Gastroesophageal sphincter (tissue), 4 donors: Measurements from ENCODE around the gene KLF15. TPM values are rescaled to one million over a fixed set of nuclear protein-coding genes. Genes with fewer than 3 reads are reported as not detected.

Experiments
- ATAC-seq: fragments of 150-250 bp; one replicate; pipeline ENCODE4 v1.9.1; 2016; ENCODE audit warnings: mild to moderate bottlenecking, moderate library complexity
- H3K27ac ChIP-seq, 4 donors: fragments of 200-600 bp; sonication (generic) in 3 of 4; 1 replicate in 3 of 4; 2 replicates in 1 of 4; pipeline ENCODE4 v1.5.1; 2016 to 2019
- H3K27me3 ChIP-seq: fragments of 200-600 bp; sonication (generic); one replicate; pipeline ENCODE4 v1.5.1; 2019
- H3K36me3 ChIP-seq, 2 donors: fragments of 200-600 bp; sonication (generic); one replicate each; pipeline ENCODE4 v1.5.1; 2019; ENCODE audit warnings: control low read depth in 1 of 2
- H3K4me1 ChIP-seq, 3 donors: fragments of 200-600 bp; sonication (generic); 1 replicate in 2 of 3; 2 replicates in 1 of 3; pipeline ENCODE4 v1.5.1; 2016 to 2019; ENCODE audit warnings: control low read depth in 2 of 3
- H3K4me3 ChIP-seq, 2 donors: fragments of 200-600 bp; sonication (generic); one replicate each; pipeline ENCODE4 v1.5.1; 2019; ENCODE audit warnings: mild to moderate bottlenecking in 1 of 2, moderate library complexity in 1 of 2
- H3K9me3 ChIP-seq, 3 donors: fragments of 200-600 bp; sonication (generic); one replicate each; pipeline ENCODE4 v1.5.1; 2017 to 2019; ENCODE audit warnings: control low read depth in 2 of 3
- CTCF ChIP-seq, 4 experiments: fragments of 200-600 bp in 2 of 4; fragments of 450-650 bp in 2 of 4; sonication (generic) in 1 of 4; IDR thresholded peaks; one replicate each; pipeline ENCODE4 v1.5.1; 2017 to 2019; ENCODE audit warnings: antibody characterized with exemption in 4 of 4, mild to moderate bottlenecking in 2 of 4, moderate library complexity in 2 of 4
- EP300 ChIP-seq: sonication (generic); formaldehyde crosslinking; IDR thresholded peaks from one replicate; pipeline ENCODE4 v1.6.1; 2017; ENCODE audit warnings: antibody characterized with exemption, mild to moderate bottlenecking
- POLR2A ChIP-seq, 2 donors: fragments of 450-650 bp; IDR thresholded peaks; one replicate each; pipeline ENCODE4 v1.6.1; 2017; ENCODE audit warnings: antibody characterized with exemption in 2 of 2, mild to moderate bottlenecking in 2 of 2, moderate library complexity in 1 of 2
- POLR2AphosphoS5 ChIP-seq: sonication (generic); formaldehyde crosslinking; IDR thresholded peaks from one replicate; pipeline ENCODE4 v1.6.1; 2017; ENCODE audit warnings: antibody characterized with exemption
- WGBS, 2 donors: methylation state at CpG; one replicate each; pipeline ENCODE4 v1.1.5; 2018; ENCODE audit warnings: low coverage in 1 of 2; 5-methylcytosine and 5-hydroxymethylcytosine counted together
- total RNA-seq, 4 donors: library from RNA; depleted of rRNA; stranded (reverse); fragments of >200 nt; gene quantifications; one replicate each; pipeline ENCODE4 v1.1.0, GENCODE V29; 2016

Gene KLF15
- total RNA-seq, 4 donors from 2014 or later: 69.5 to 110 (median 94.0) TPM

DNA sequence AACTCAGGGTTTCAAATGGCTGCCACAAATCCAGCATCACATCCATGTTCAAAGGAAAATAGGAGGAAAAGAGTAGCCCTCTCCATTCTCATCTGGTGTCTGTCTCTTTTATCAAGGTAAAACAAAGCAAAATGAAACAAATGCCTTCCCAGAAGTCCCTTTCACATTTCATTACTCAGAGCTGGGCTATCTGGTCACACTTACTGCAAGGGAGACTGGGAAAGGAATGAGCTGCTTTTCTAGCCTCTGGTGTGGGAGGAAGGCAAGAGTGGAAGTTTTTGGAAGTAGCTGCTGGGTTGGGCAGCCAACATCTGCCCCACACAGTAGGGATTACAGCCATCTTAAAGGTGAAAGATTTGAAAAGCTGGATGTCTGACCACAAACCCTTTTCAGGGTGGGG, 51.8 kb downstream of the KLF15 start:
- TF ChIP-seq EP300 (no peak), CTCF (IDR thresholded peaks at IDR 0.05) (no peak), POLR2AphosphoS5 (no peak), POLR2A (IDR thresholded peaks at IDR 0.05) (no peak)
- Histone ChIP-seq H3K36me3 (no peaks in the 10 kb centered on the region), H3K4me3 (no peak overlapping the region), H3K27ac (no peak overlapping the region), H3K9me3 (peaks cover 0 to 4% (median 0%) of the 10 kb centered on the region in 3 donors), H3K4me1 (peaks cover 0 to 17% (median 0%) of the 10 kb centered on the region in 3 donors), H3K27me3 (no peaks in the 10 kb centered on the region)
- ATAC-seq: no peak

DNA sequence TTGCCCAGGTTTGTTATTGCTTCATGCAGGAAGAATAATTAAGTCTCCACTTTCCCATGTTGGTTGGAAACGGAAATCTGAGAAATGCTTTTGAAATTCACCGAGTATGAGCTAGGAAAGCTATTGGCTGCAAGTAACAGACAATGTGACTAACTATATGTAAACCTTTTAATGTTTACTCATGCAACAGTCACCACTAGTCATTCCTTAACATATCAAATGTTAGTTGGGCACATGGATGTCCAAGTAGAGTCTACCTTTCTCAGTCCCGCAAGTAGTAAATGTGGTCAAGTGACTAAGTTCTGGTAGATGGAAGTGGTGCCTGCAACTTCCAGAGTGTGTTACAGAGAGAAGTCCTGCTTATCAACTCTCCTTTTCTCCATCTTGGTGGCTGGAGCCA, 52.5 kb downstream of the KLF15 start:
- Histone ChIP-seq H3K27me3 (no peaks in the 10 kb centered on the region), H3K9me3 (peaks cover 0 to 4% (median 0%) of the 10 kb centered on the region in 3 donors), H3K4me1 (peaks cover 0 to 20% (median 0%) of the 10 kb centered on the region in 3 donors), H3K4me3 (no peak overlapping the region), H3K27ac (no peak overlapping the region), H3K36me3 (no peaks in the 10 kb centered on the region)
- 50 to 70% methylated on average over 3 of the region's 3 CpGs for WGBS, 2 donors
- TF ChIP-seq EP300: no peak
- TF ChIP-seq POLR2AphosphoS5: no peak
- no peak for TF ChIP-seq CTCF (IDR thresholded peaks at IDR 0.05)
- no peak for TF ChIP-seq POLR2A (IDR thresholded peaks at IDR 0.05)
- ATAC-seq: no peak

DNA sequence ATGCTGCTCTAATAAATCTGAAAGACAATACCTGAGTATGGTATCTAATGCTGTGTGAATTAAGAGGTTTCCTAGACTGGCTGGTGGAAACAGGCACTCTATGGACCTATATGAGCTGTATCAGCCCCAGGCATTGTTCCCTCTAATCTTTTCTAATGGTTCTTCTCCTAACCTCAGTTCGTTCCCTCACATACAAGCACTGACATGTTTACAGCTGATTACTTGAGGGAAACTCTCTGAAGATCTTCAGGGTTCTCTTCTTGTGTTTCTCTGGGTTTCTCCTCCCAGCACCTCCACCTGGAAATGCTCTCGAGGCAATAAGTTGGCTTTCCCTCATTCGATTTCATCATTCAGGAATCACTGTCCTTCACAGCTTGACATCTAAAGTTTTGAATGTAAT, 52.9 kb downstream of the KLF15 start:
- H3K27ac ChIP-seq: no peak overlapping the region
- TF ChIP-seq CTCF (IDR thresholded peaks at IDR 0.05): no peak
- no peak for TF ChIP-seq POLR2AphosphoS5
- TF ChIP-seq POLR2A (IDR thresholded peaks at IDR 0.05): no peak
- no peak for TF ChIP-seq EP300
- WGBS, 2 donors: 85 to 90% methylated on average over 3 of the region's 3 CpGs
- ATAC-seq: no peak
- H3K4me3 ChIP-seq: no peak overlapping the region
- H3K27me3 ChIP-seq: no peaks in the 10 kb centered on the region
- H3K36me3 ChIP-seq: no peaks in the 10 kb centered on the region
- peaks cover 0 to 4% (median 0%) of the 10 kb centered on the region in 3 donors for H3K9me3 ChIP-seq
- H3K4me1 ChIP-seq: peaks cover 0 to 20% (median 0%) of the 10 kb centered on the region in 3 donors

- Histone ChIP-seq H3K36me3 (no peaks in the 10 kb centered on the region), H3K9me3 (peaks cover 0 to 4% (median 0%) of the 10 kb centered on the region in 3 donors), H3K4me3 (no peak overlapping the region)
These were observed 53.9 kb downstream of the KLF15 start for GRCh38 chr3:126303272-126303671.

More at GRCh38 chr3:126303272-126303671, 53.9 kb downstream of the KLF15 start:
- H3K4me1 ChIP-seq: peaks cover 0 to 20% (median 0%) of the 10 kb centered on the region in 3 donors
- TF ChIP-seq POLR2A (IDR thresholded peaks at IDR 0.05) (no peak), POLR2AphosphoS5 (no peak), EP300 (no peak), CTCF (IDR thresholded peaks at IDR 0.05) (no peak)
- ATAC-seq: no peak
- no peaks in the 10 kb centered on the region for H3K27me3 ChIP-seq
- H3K27ac ChIP-seq: no peak overlapping the region
